ENCODE results near the gene PPM1F. TPM values are rescaled to one million over a fixed set of nuclear protein-coding genes. Genes with fewer than 3 reads are reported as not detected.
"Not testable (repeated sequence)": the region's sequence is repeated elsewhere in the genome, so short reads cannot be mapped to it uniquely, and the experiment has no call there.

Gene PPM1F
- total RNA-seq, 3 donors from 2014 or later, result 10.5 to 27.5 (median 14.8) TPM

GRCh38 chr22:21881841-21882753 lies 70.6 kb downstream of the PPM1F start:
- intact Hi-C loops (cut with DNase I, micrococcal nuclease), result no loop called here
- ATAC-seq, result no peak

DNA sequence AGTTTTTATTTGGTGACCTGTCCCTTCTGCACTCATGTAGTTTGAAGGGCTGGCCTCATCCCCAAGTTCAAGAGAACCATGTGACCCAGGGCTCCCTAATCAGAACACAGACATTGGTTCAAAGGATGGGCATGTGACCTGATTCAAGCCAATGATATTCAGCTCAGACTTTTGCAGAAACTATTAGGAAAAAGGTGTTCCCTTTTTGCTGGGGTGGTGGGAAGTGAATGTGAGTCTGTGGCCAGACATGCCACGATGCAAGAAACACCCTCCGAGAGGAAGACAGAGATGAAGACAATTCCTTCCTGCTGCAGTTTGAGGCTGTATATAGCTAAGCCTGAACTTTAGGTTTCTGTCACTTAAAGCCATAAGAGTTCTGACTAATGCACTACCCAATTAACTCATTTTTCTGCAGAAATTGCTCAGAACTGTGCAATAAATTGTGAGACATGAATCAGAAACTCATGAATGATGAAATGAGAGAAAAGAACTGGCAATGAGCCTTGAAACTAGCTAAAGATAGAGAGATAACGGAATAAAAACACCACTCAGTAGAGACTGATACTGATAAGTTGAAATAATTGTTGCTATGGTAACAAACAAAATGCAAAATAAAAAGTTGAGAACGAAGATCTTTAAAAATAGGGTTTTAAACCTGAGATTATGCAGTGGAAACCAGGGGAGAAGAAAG lies 76.0 kb downstream of the PPM1F start:
- DNase-seq (no peak), ATAC-seq (no peak)
- intact Hi-C loops (cut with DNase I, micrococcal nuclease), result no loop called here
- TF ChIP-seq, protein P1, sequence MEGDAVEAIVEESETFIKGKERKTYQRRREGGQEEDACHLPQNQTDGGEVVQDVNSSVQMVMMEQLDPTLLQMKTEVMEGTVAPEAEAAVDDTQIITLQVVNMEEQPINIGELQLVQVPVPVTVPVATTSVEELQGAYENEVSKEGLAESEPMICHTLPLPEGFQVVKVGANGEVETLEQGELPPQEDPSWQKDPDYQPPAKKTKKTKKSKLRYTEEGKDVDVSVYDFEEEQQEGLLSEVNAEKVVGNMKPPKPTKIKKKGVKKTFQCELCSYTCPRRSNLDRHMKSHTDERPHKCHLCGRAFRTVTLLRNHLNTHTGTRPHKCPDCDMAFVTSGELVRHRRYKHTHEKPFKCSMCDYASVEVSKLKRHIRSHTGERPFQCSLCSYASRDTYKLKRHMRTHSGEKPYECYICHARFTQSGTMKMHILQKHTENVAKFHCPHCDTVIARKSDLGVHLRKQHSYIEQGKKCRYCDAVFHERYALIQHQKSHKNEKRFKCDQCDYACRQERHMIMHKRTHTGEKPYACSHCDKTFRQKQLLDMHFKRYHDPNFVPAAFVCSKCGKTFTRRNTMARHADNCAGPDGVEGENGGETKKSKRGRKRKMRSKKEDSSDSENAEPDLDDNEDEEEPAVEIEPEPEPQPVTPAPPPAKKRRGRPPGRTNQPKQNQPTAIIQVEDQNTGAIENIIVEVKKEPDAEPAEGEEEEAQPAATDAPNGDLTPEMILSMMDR (IDR thresholded peaks at IDR 0.05), result no peak
- no peaks in the 10 kb centered on the region for H3K4me1 ChIP-seq (ENCODE audit: low read depth)
- H3K9me3 ChIP-seq, result no peaks in the 10 kb centered on the region
- H3K36me3 ChIP-seq (ENCODE audit: low read depth), result no peaks in the 10 kb centered on the region
- H3K4me3 ChIP-seq, result no peak overlapping the region

More at GRCh38 chr22:21881841-21882753, 70.6 kb downstream of the PPM1F start:
- Histone ChIP-seq H3K36me3 (ENCODE audit: low read depth) (no peaks in the 10 kb centered on the region), H3K4me1 (ENCODE audit: low read depth) (no peaks in the 10 kb centered on the region), H3K9me3 (no peaks in the 10 kb centered on the region), H3K4me3 (no peak overlapping the region)
- DNase-seq, result no peak
- TF ChIP-seq, protein P1 (IDR thresholded peaks at IDR 0.05), result no peak

GRCh38 chr22:21874953-21875352 lies 77.7 kb downstream of the PPM1F start:
- intact Hi-C loops (cut with DNase I, micrococcal nuclease); DNase-seq; H3K4me1 ChIP-seq (ENCODE audit: low read depth); ATAC-seq; H3K4me3 ChIP-seq; H3K9me3 ChIP-seq; H3K36me3 ChIP-seq (ENCODE audit: low read depth): not testable (repeated sequence)

GRCh38 chr22:21873619-21874018 lies 79.0 kb downstream of the PPM1F start:
- Histone ChIP-seq H3K36me3 (ENCODE audit: low read depth) (no peaks in the 10 kb centered on the region), H3K4me3 (no peak overlapping the region), H3K9me3 (no peaks in the 10 kb centered on the region), H3K4me1 (ENCODE audit: low read depth) (no peaks in the 10 kb centered on the region)
- TF ChIP-seq, protein P1 (IDR thresholded peaks at IDR 0.05), result no peak
- no peak for DNase-seq
- intact Hi-C loops (cut with DNase I, micrococcal nuclease), result no loop called here
- ATAC-seq, result no peak

GRCh38 chr22:21872741-21873140 lies 79.9 kb downstream of the PPM1F start:
- DNase-seq; intact Hi-C loops (cut with DNase I, micrococcal nuclease); H3K36me3 ChIP-seq (ENCODE audit: low read depth); H3K9me3 ChIP-seq; H3K4me1 ChIP-seq (ENCODE audit: low read depth); ATAC-seq; H3K4me3 ChIP-seq: not testable (repeated sequence)

Other genes with a start within 250 kb of the PPM1F start
- gene YPEL1, start 217.1 kb downstream of the PPM1F start, total RNA-seq, result 1 to 10 TPM; 2.7 to 6.8 (median 2.8) TPM
- gene MAPK1, start 85.2 kb downstream of the PPM1F start, total RNA-seq, result 100 to 1,000 TPM; 126 to 131 (median 127) TPM
- 10 to 100 TPM; 30.4 to 40.0 (median 38.3) TPM for gene TOP3B, start 29.9 kb upstream of the PPM1F start, total RNA-seq